ENCODE data around the gene CD82.

Gene CD82

DNA sequence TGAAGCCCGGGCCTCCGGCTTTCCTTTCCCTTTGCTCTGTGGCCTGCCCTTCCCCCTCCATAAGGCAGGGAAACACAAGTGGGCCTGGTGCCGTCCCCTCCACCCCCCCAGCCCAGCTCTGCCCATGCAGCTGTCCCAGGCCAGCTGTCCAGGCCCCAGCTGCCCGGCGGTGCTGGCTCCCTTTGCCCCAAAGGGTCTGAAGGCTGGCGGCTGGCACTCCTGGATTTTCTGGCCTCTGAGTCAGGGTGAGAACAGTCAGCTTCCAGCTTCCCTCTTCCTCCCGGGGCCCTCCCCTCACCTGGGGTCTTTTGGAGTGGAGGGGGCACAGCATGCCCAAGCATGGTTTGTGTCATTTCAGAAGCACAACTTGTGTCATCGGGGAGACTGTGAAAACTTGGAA, 27.8 kb downstream of the CD82 start (continued):
- TF ChIP-seq CSRNP3 (CRISPR knock-in tag; IDR thresholded peaks at IDR 0.05), result no peak
- TF ChIP-seq CREB5 (CRISPR knock-in tag; IDR thresholded peaks at IDR 0.05; ENCODE audit: low read depth), result no peak
- TF ChIP-seq RARB (CRISPR knock-in tag; IDR thresholded peaks at IDR 0.05), result no peak
- TF ChIP-seq ARNTL (CRISPR knock-in tag; IDR thresholded peaks at IDR 0.05; ENCODE audit: borderline replicate concordance, low read depth), result no peak
- TF ChIP-seq SNAI2 (CRISPR knock-in tag; IDR thresholded peaks at IDR 0.05), result no peak
- no peak for TF ChIP-seq ZNF8 (CRISPR knock-in tag; IDR thresholded peaks at IDR 0.05)
- TF ChIP-seq TOX (CRISPR knock-in tag; IDR thresholded peaks at IDR 0.05; ENCODE audit: borderline replicate concordance), result no peak
- no peak for TF ChIP-seq ZNF565 (CRISPR knock-in tag; conservative IDR thresholded peaks at IDR 0.05; ENCODE audit: low read depth)

- TF ChIP-seq ZC3H10 (CRISPR knock-in tag; IDR thresholded peaks at IDR 0.05), result no peak
- no peak for TF ChIP-seq CSDC2 (CRISPR knock-in tag; IDR thresholded peaks at IDR 0.05)
- TF ChIP-seq SNAI2 (CRISPR knock-in tag; IDR thresholded peaks at IDR 0.05), result no peak
- TF ChIP-seq BACH2 (CRISPR knock-in tag; IDR thresholded peaks at IDR 0.05; ENCODE audit: borderline replicate concordance), result no peak
- no peak for TF ChIP-seq CSRNP3 (CRISPR knock-in tag; IDR thresholded peaks at IDR 0.05)
- TF ChIP-seq GLIS3 (CRISPR knock-in tag; IDR thresholded peaks at IDR 0.05), result no peak
- TF ChIP-seq ISL1 (CRISPR knock-in tag; IDR thresholded peaks at IDR 0.05), result no peak
- no peak for TF ChIP-seq CREB5 (CRISPR knock-in tag; IDR thresholded peaks at IDR 0.05; ENCODE audit: low read depth)
- no peak for TF ChIP-seq ZFP30 (CRISPR knock-in tag; IDR thresholded peaks at IDR 0.05)
- no peak for TF ChIP-seq PPARA (CRISPR knock-in tag; IDR thresholded peaks at IDR 0.05; ENCODE audit: borderline replicate concordance)
- TF ChIP-seq TOX (CRISPR knock-in tag; IDR thresholded peaks at IDR 0.05; ENCODE audit: borderline replicate concordance), result no peak
- no peak for TF ChIP-seq ZFP3 (CRISPR knock-in tag; IDR thresholded peaks at IDR 0.05)
- no peak for TF ChIP-seq ESRRG (CRISPR knock-in tag; IDR thresholded peaks at IDR 0.05)
- TF ChIP-seq ZNF70 (CRISPR knock-in tag; IDR thresholded peaks at IDR 0.05), result no peak
- TF ChIP-seq, protein P1, sequence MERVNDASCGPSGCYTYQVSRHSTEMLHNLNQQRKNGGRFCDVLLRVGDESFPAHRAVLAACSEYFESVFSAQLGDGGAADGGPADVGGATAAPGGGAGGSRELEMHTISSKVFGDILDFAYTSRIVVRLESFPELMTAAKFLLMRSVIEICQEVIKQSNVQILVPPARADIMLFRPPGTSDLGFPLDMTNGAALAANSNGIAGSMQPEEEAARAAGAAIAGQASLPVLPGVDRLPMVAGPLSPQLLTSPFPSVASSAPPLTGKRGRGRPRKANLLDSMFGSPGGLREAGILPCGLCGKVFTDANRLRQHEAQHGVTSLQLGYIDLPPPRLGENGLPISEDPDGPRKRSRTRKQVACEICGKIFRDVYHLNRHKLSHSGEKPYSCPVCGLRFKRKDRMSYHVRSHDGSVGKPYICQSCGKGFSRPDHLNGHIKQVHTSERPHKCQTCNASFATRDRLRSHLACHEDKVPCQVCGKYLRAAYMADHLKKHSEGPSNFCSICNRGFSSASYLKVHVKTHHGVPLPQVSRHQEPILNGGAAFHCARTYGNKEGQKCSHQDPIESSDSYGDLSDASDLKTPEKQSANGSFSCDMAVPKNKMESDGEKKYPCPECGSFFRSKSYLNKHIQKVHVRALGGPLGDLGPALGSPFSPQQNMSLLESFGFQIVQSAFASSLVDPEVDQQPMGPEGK (CRISPR knock-in tag; IDR thresholded peaks at IDR 0.05; ENCODE audit: borderline replicate concordance), result no peak
- no peak for TF ChIP-seq OSR1 (CRISPR knock-in tag; IDR thresholded peaks at IDR 0.05)
- no peak for TF ChIP-seq ARNTL (CRISPR knock-in tag; IDR thresholded peaks at IDR 0.05; ENCODE audit: borderline replicate concordance, low read depth)
- no peak for ATAC-seq
Observed at GRCh38 chr11:44595006-44595405, 29.5 kb downstream of the CD82 start.

- TF ChIP-seq ARNTL (CRISPR knock-in tag; IDR thresholded peaks at IDR 0.05; ENCODE audit: borderline replicate concordance, low read depth) (no peak), ISL1 (CRISPR knock-in tag; IDR thresholded peaks at IDR 0.05) (no peak), TCF4 (CRISPR knock-in tag; IDR thresholded peaks at IDR 0.05; ENCODE audit: borderline replicate concordance) (no peak), ESRRG (CRISPR knock-in tag; IDR thresholded peaks at IDR 0.05) (no peak)
- no peak for ATAC-seq
Observed at GRCh38 chr11:44595964-44596381, 30.5 kb downstream of the CD82 start.

Measured in SK-N-SH treated with all-trans-retinoic acid at 6 μM for 48 hours (cell line).